SU-DHL-6 (cell line): ENCODE measurements around the gene PLXND1.

Experiments used
- H2AFZ ChIP-seq: fragments of 200-600 bp; sonication (generic); 2 replicates; pipeline ENCODE4 v1.6.1; 2014; ENCODE audit warnings: low read depth, mild to moderate bottlenecking, moderate library complexity, mixed read lengths, antibody characterized with exemption, low read length; ENCODE audit not compliant: severe bottlenecking
- H3F3A ChIP-seq: fragments of 200-600 bp; shearing (Covaris generic); 2 replicates; pipeline ENCODE4 v1.6.0; 2016; ENCODE audit warnings: antibody characterized with exemption, mild to moderate bottlenecking; ENCODE audit not compliant: insufficient read depth
- H3K27ac ChIP-seq: fragments of 200-600 bp; sonication (generic); 2 replicates; pipeline ENCODE4 v1.5.1; 2016; ENCODE audit warnings: low read depth, mild to moderate bottlenecking, low read length, moderate library complexity, mixed read lengths
- H3K27me3 ChIP-seq: fragments of 200-600 bp; sonication (generic), shearing (Covaris generic); 2 replicates; pipeline ENCODE4 v1.6.0; 2014; ENCODE audit warnings: mild to moderate bottlenecking, low read length
- H3K36me3 ChIP-seq: fragments of 200-600 bp; sonication (generic); 2 replicates; pipeline ENCODE4 v1.6.1; 2014; ENCODE audit warnings: mild to moderate bottlenecking, low read length, mixed read lengths
- H3K4me2 ChIP-seq: fragments of 300-600, 200-600 bp; shearing (Covaris generic), sonication (generic); 2 replicates; pipeline ENCODE4 v1.6.0; 2014; ENCODE audit warnings: low read length, low read depth, mild to moderate bottlenecking; ENCODE audit not compliant: poor library complexity, severe bottlenecking
- H3K4me3 ChIP-seq: fragments of 200-600 bp; sonication (generic); 2 replicates; pipeline ENCODE4 v1.5.1; 2014; ENCODE audit warnings: antibody characterized with exemption, low read length, mild to moderate bottlenecking, mixed read lengths; ENCODE audit not compliant: insufficient read depth, poor library complexity, severe bottlenecking
- H3K79me2 ChIP-seq: fragments of 200-600 bp; sonication (generic); 2 replicates; pipeline ENCODE4 v1.6.1; 2014; ENCODE audit warnings: mild to moderate bottlenecking, low read length, moderate library complexity; ENCODE audit not compliant: insufficient read depth
- H3K9ac ChIP-seq: fragments of 200-600 bp; sonication (generic); 2 replicates; pipeline ENCODE4 v1.7.0; 2014; ENCODE audit warnings: mild to moderate bottlenecking, low read length
- H3K9me2 ChIP-seq: fragments of 200-600 bp; sonication (generic); replicated peaks from 2 replicates; pipeline ENCODE4 v1.6.1; 2014; ENCODE audit warnings: low read length; ENCODE audit not compliant: insufficient read depth
- H3K9me3 ChIP-seq: fragments of 200-600 bp; sonication (generic); 2 replicates; pipeline ENCODE4 v1.6.1; 2014; ENCODE audit warnings: low read length, mixed read lengths; ENCODE audit not compliant: insufficient read depth
- H4K20me1 ChIP-seq: fragments of 200-600 bp; sonication (generic); 2 replicates; pipeline ENCODE4 v1.6.1; 2014; ENCODE audit warnings: low read depth, mild to moderate bottlenecking, antibody characterized with exemption, low read length, moderate library complexity, mixed read lengths
- EZH2phosphoT487 ChIP-seq: fragments of 200-600 bp; sonication (generic), shearing (Covaris generic); conservative IDR thresholded peaks from 2 replicates; pipeline ENCODE4 v1.6.1; 2018; ENCODE audit warnings: mild to moderate bottlenecking, antibody characterized with exemption, low read length, moderate library complexity, mixed read lengths
- TF ChIP-seq, protein P1 (sequence below): fragments of 200-600 bp; sonication (generic); IDR thresholded peaks from one replicate; pipeline ENCODE4 v1.5.1; 2017; ENCODE audit warnings: antibody characterized with exemption, mild to moderate bottlenecking, low read length, moderate library complexity; ENCODE audit not compliant: insufficient read depth, poor library complexity, severe bottlenecking

PLXND1 gene

DNA sequence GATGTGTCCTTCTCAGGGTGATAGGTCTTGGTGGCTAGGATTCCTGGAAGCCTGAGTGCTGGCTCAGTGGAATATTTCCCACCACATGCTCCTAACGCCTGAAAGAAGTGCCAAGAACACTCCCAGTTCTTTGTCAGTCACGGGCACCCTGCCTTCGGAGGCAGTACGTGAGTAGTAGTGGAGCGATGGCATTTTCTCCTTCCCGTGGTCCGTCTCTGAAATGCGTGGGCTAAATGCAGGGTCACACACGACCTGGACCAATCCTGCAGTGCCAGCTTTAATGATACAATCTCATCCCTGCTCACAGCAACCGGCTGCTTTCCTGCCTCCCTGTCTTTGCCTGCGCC is 49.0 kb downstream of the PLXND1 start:
- Histone ChIP-seq H3K9me3 (no peaks in the 10 kb centered on the region), H3K36me3 (no peaks in the 10 kb centered on the region), H3K9ac (no peak overlapping the region), H3K9me2 (no peaks in the 10 kb centered on the region), H4K20me1 (no peaks in the 10 kb centered on the region), H3K4me3 (no peak overlapping the region), H2AFZ (no peak overlapping the region), H3K4me2 (no peak overlapping the region), H3K79me2 (no peaks in the 10 kb centered on the region), H3K27ac (no peak overlapping the region), H3K27me3 (no peaks in the 10 kb centered on the region), H3F3A (no peaks in the 10 kb centered on the region)
- TF ChIP-seq, protein P1, sequence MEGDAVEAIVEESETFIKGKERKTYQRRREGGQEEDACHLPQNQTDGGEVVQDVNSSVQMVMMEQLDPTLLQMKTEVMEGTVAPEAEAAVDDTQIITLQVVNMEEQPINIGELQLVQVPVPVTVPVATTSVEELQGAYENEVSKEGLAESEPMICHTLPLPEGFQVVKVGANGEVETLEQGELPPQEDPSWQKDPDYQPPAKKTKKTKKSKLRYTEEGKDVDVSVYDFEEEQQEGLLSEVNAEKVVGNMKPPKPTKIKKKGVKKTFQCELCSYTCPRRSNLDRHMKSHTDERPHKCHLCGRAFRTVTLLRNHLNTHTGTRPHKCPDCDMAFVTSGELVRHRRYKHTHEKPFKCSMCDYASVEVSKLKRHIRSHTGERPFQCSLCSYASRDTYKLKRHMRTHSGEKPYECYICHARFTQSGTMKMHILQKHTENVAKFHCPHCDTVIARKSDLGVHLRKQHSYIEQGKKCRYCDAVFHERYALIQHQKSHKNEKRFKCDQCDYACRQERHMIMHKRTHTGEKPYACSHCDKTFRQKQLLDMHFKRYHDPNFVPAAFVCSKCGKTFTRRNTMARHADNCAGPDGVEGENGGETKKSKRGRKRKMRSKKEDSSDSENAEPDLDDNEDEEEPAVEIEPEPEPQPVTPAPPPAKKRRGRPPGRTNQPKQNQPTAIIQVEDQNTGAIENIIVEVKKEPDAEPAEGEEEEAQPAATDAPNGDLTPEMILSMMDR: no peak
- no peak for TF ChIP-seq EZH2phosphoT487

DNA sequence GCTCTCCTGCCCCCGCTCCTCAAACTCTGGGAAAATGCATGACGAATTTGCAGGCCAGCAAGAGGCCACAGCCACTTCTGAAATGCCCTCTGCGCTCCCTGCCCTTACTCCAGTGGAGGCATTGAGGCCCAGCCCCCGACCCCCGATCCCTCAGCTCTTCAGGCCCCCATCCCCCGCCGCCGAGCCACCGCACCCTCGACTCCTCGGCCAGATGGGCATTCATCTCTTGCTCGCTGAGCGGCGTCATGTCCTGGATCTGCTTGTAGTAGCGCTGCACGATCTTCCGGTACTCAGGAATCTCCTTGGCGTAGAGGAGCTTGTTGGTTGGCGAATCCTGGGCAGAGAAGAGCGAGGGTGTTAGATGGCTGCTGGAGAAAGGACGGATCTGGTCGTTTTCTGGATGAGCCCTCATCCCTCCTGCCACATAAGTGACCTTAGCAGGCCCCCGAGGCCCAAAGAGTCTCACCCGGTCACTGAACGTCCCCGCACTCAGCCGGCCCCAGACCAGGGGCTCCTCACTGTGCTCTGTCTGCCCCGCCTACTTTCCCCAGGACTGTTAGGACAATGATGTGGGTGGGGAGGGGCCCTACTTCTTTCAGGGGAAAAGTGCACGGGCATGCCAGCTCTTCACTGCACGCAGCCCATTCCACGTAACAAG is 49.5 kb downstream of the PLXND1 start:
- H3K9me2 ChIP-seq: no peaks in the 10 kb centered on the region
- TF ChIP-seq, protein P1: no peak
- no peak for TF ChIP-seq EZH2phosphoT487
- H3K4me3 ChIP-seq: no peak overlapping the region
- no peaks in the 10 kb centered on the region for H3K79me2 ChIP-seq
- H3K36me3 ChIP-seq: no peaks in the 10 kb centered on the region
- H3K27ac ChIP-seq: no peak overlapping the region
- no peak overlapping the region for H2AFZ ChIP-seq
- H3F3A ChIP-seq: no peaks in the 10 kb centered on the region
- H3K27me3 ChIP-seq: no peaks in the 10 kb centered on the region
- no peaks in the 10 kb centered on the region for H3K9me3 ChIP-seq
- H3K4me2 ChIP-seq: no peak overlapping the region
- H3K9ac ChIP-seq: no peak overlapping the region
- no peaks in the 10 kb centered on the region for H4K20me1 ChIP-seq

DNA sequence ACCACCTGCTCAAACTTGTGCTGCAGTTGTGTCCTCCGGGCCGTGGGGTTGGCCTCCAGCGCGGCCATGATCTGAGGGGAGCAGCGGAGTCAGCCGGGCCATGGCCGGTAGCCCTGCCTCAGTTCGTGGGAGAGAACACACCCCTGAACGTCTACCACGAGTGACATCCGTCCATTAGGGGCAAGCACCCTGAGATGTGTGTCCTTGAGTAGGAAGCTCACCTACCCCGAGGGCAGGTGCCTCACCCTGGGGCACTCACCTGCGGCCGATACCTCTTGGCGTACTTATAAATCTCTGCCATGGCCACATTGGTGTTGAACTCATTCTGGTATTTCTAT is 50.1 kb downstream of the PLXND1 start:
- Histone ChIP-seq H3K36me3 (no peaks in the 10 kb centered on the region), H3K4me2 (no peak overlapping the region), H3K9ac (no peak overlapping the region)

More for the DNA sequence above, 50.1 kb downstream of the PLXND1 start:
- Histone ChIP-seq H3K27me3 (no peaks in the 10 kb centered on the region), H4K20me1 (no peaks in the 10 kb centered on the region), H3K9me3 (no peaks in the 10 kb centered on the region), H3K4me3 (no peak overlapping the region), H2AFZ (no peak overlapping the region), H3F3A (no peaks in the 10 kb centered on the region), H3K9me2 (no peaks in the 10 kb centered on the region), H3K79me2 (no peaks in the 10 kb centered on the region), H3K27ac (no peak overlapping the region)
- TF ChIP-seq, protein P1: no peak
- no peak for TF ChIP-seq EZH2phosphoT487
